Measurements from ENCODE around the gene SLC6A9. TPM values are rescaled to one million over a fixed set of nuclear protein-coding genes. Genes with fewer than 3 reads are reported as not detected.

The SLC6A9 gene
- total RNA-seq, 2 experiments from 2014 or later: 8.2 to 21.8 TPM

DNA sequence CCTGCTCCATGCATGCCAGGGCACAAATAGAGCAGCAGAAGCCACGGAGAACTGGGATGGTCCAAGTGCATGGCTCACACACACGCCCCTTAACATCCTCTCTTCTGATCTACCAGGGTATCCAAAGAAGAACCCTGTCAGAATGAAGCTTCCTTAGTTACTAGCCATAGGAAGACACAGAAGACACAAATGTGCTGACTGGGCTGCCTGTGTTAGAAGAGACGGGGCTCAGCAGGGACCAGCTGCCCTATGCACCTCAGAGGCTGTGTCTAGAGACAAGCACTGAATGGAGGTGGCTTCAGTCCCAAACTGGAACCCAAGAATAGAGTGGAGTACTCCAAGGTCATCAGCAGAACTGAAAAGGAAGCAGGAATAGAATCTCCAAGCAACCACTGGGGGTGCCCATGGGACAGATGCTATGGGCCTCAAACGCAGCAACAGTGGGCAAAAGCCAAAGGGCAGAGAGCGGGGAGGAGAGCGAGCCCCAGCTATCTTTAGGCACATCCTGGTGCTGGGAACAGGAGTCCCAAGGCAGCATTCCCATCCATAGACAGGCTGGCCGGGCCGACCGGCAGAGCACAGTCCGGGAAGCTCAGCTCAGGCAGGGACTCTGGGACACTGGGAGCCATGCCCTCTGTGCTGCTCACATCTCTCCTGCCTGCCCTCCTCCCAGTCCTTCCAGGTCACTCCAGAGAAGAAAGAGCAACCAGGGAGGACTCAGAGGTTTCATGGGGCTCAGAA is 9.5 kb downstream of the SLC6A9 start:
- BruUV-seq (replicated peaks): no TSS peak
- DNase-seq (ENCODE audit: low spot score): no peak
- no peaks in the 10 kb centered on the region for H4K20me1 ChIP-seq (ENCODE audit: insufficient read depth, low read length)
- no peak overlapping the region for H3K4me3 ChIP-seq (ENCODE audit: low read depth, low read length, poor library complexity, severe bottlenecking)
- no peak for TF ChIP-seq EZH2phosphoT487 (IDR thresholded peaks at IDR 0.05; ENCODE audit: borderline replicate concordance, low read depth, low read length)
- TF ChIP-seq CTCF (conservative IDR thresholded peaks at IDR 0.05; ENCODE audit: low read length): no peak
- ChIA-PET CTCF (ENCODE audit: unreplicated experiment) (no interaction called here), POLR2A (interaction anchor here (0.6 kb wide), 1 partner anchor 76 kb away, joined by 3 read pairs; no protein-coding TSS in a partner anchor)
- H3K9me3 ChIP-seq (ENCODE audit: low read length): no peaks in the 10 kb centered on the region
- no peak overlapping the region for H3K4me2 ChIP-seq (ENCODE audit: low read length)
- H2AFZ ChIP-seq (ENCODE audit: low read length): no peak overlapping the region
- no peaks in the 10 kb centered on the region for H3K9me2 ChIP-seq (ENCODE audit: insufficient read depth, low read length)
- intact Hi-C loops (cut with micrococcal nuclease; ENCODE audit: unreplicated experiment): no loop called here
- H3K4me1 ChIP-seq (ENCODE audit: insufficient read depth, low read length, poor library complexity, severe bottlenecking): peaks cover 23% of the 10 kb centered on the region
- H3K79me2 ChIP-seq (ENCODE audit: insufficient read depth, low read depth, low read length): no peaks in the 10 kb centered on the region
- H3K36me3 ChIP-seq (ENCODE audit: insufficient read depth, low read length): no peaks in the 10 kb centered on the region
- no peak overlapping the region for H3K27ac ChIP-seq (ENCODE audit: low read depth, low read length, poor library complexity, severe bottlenecking)

GRCh38 chr1:44021156-44021555 is 10.1 kb downstream of the SLC6A9 start:
- H3K4me3 ChIP-seq (ENCODE audit: low read depth, low read length, poor library complexity, severe bottlenecking): no peak overlapping the region
- peaks cover 17% of the 10 kb centered on the region for H3K4me1 ChIP-seq (ENCODE audit: insufficient read depth, low read length, poor library complexity, severe bottlenecking)
- no peaks in the 10 kb centered on the region for H3K79me2 ChIP-seq (ENCODE audit: insufficient read depth, low read depth, low read length)
- H3K27ac ChIP-seq (ENCODE audit: low read depth, low read length, poor library complexity, severe bottlenecking): no peak overlapping the region
- no peak for DNase-seq (ENCODE audit: low spot score)
- H3K4me2 ChIP-seq (ENCODE audit: low read length): no peak overlapping the region
- intact Hi-C loops (cut with micrococcal nuclease; ENCODE audit: unreplicated experiment): no loop called here
- ChIA-PET POLR2A (no interaction called here), CTCF (ENCODE audit: unreplicated experiment) (no interaction called here)
- no peaks in the 10 kb centered on the region for H3K36me3 ChIP-seq (ENCODE audit: insufficient read depth, low read length)
- no TSS peak for BruUV-seq (replicated peaks)
- TF ChIP-seq EZH2phosphoT487 (IDR thresholded peaks at IDR 0.05; ENCODE audit: borderline replicate concordance, low read depth, low read length) (no peak), CTCF (conservative IDR thresholded peaks at IDR 0.05; ENCODE audit: low read length) (no peak)
- H2AFZ ChIP-seq (ENCODE audit: low read length): no peak overlapping the region
- H4K20me1 ChIP-seq (ENCODE audit: insufficient read depth, low read length): no peaks in the 10 kb centered on the region
- no peaks in the 10 kb centered on the region for H3K9me3 ChIP-seq (ENCODE audit: low read length)
- no peaks in the 10 kb centered on the region for H3K9me2 ChIP-seq (ENCODE audit: insufficient read depth, low read length)

GRCh38 chr1:44020464-44020863 is 10.8 kb downstream of the SLC6A9 start:
- Histone ChIP-seq H3K36me3 (ENCODE audit: insufficient read depth, low read length) (no peaks in the 10 kb centered on the region), H4K20me1 (ENCODE audit: insufficient read depth, low read length) (no peaks in the 10 kb centered on the region), H3K4me1 (ENCODE audit: insufficient read depth, low read length, poor library complexity, severe bottlenecking) (peaks cover 10% of the 10 kb centered on the region), H3K79me2 (ENCODE audit: insufficient read depth, low read depth, low read length) (no peaks in the 10 kb centered on the region), H3K27ac (ENCODE audit: low read depth, low read length, poor library complexity, severe bottlenecking) (no peak overlapping the region), H2AFZ (ENCODE audit: low read length) (no peak overlapping the region), H3K4me2 (ENCODE audit: low read length) (no peak overlapping the region), H3K4me3 (ENCODE audit: low read depth, low read length, poor library complexity, severe bottlenecking) (no peak overlapping the region), H3K9me3 (ENCODE audit: low read length) (no peaks in the 10 kb centered on the region), H3K9me2 (ENCODE audit: insufficient read depth, low read length) (no peaks in the 10 kb centered on the region)
- ChIA-PET CTCF (ENCODE audit: unreplicated experiment) (no interaction called here), POLR2A (no interaction called here)
- intact Hi-C loops (cut with micrococcal nuclease; ENCODE audit: unreplicated experiment): no loop called here
- no peak for DNase-seq (ENCODE audit: low spot score)
- TF ChIP-seq CTCF (conservative IDR thresholded peaks at IDR 0.05; ENCODE audit: low read length) (no peak), EZH2phosphoT487 (IDR thresholded peaks at IDR 0.05; ENCODE audit: borderline replicate concordance, low read depth, low read length) (no peak)
- BruUV-seq (replicated peaks): no TSS peak
